Stimulated activated CD4-positive, alpha-beta T cell treated with anti-CD3 and anti-CD28 coated beads, Interleukin-2, amount 100 ng/mL, for 4 hours (primary cell): ENCODE data around the gene ARHGAP22.

ENCODE experiments used
- DNase-seq: peaks from one replicate; pipeline ENCODE4 v3.0.0-alpha.2; 2020; ENCODE audit warnings: low read depth

ARHGAP22 gene

DNA sequence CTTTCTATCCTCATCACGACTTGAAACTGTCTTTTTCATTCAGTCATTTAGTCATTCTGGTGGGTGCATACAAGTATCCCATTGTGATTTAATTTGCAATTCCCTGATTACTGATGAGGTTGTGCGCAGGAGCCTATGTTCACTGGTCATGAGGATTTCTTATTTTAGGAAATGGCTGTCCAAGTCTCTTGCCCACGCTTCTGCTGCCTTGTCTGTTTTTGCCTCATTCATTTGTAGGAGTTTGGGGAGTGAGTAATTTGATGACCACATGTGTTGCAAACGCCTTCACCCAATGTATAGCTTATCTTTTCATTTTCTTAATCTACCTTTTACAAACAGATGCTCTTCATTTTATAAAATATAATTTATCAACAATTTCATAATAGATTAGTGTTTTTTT is 127.3 kb downstream of the ARHGAP22 start:
- DNase-seq = no peak

GRCh38 chr10:48477141-48477540 is 127.7 kb downstream of the ARHGAP22 start:
- no peak for DNase-seq

- DNase-seq = no peak
Observed at GRCh38 chr10:48476279-48476982, 128.4 kb downstream of the ARHGAP22 start.

- no peak for DNase-seq
Observed at GRCh38 chr10:48475943-48476278, 129.0 kb downstream of the ARHGAP22 start.

DNA sequence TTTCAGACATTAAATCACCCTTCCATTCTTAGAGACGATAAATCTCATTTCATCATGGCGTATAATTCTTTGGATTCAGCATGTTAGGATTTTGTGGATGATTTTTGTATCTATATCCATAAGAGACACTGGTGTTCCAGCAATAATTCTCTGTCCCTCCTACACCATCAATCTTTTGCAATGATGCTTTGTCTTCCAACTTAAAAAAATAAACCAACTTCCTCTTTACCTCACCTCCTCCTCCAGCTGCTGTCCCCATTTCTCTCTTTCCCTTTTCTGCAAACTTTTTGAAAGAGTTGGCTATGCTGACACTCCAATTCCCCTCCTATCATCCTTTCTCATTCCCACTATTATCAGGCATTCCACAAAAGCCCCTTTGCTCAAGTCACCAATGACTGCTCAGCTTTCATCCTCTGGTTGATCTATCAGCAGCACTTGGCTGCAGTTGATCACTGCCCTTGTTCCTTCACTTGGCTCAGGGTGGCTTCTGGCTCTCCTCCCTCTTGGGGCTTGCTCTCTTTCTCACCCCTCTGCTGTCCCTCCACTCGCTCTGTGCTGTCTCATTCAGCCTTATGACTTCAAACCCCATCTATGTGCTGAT is 130.0 kb downstream of the ARHGAP22 start:
- DNase-seq = no peak

DNA sequence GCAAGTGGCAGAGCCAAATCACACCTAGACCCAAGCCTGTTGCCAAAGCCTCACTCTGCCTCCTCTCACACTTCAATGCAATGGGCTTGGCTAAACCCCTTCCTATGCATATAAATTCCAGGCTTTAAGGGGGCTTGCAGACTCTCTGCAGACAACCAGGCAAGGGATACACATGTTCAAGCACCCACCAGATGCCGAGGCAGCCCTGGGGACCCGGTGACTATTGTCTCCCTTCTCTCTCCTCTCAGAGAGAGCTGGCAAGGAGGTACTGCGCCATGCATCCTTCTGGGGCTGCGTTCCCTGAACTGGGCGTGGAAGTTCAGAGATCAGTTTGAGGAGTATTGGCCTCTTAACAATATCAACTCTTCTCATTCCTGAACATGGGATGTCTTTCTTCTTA is 131.2 kb downstream of the ARHGAP22 start:
- no peak for DNase-seq

DNA sequence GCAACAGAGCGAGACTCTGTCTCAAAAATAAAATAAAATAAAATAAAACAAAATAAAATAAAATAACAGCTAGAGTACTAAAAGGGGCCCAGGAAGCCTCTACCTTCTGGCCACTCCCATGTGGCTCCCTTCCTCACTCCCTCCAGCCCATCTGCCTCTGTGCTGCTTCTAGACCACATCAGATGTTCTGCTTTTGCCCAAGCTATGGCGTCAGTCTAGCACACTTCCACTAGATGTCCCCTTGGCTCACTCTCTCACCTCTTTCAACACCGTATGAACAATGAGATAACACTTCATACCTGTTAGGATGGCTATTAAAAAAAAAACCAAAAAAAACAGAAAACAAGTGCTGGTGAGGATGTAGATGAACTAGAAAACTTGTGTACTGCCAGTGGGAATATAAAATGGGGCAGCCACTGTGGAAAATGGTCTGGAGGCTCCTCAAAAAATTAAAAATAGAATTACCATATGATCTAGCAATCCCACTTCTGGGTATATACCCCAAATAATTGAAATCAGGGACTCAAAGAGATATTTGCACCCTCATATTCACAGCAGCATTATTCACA is 132.3 kb downstream of the ARHGAP22 start:
- no peak for DNase-seq

- no peak for DNase-seq
Observed at GRCh38 chr10:48470893-48471805, 133.7 kb downstream of the ARHGAP22 start.

- no peak for DNase-seq
Observed at GRCh38 chr10:48470115-48470892, 134.6 kb downstream of the ARHGAP22 start.

- no peak for DNase-seq
Observed at GRCh38 chr10:48469516-48470020, 135.3 kb downstream of the ARHGAP22 start.

DNA sequence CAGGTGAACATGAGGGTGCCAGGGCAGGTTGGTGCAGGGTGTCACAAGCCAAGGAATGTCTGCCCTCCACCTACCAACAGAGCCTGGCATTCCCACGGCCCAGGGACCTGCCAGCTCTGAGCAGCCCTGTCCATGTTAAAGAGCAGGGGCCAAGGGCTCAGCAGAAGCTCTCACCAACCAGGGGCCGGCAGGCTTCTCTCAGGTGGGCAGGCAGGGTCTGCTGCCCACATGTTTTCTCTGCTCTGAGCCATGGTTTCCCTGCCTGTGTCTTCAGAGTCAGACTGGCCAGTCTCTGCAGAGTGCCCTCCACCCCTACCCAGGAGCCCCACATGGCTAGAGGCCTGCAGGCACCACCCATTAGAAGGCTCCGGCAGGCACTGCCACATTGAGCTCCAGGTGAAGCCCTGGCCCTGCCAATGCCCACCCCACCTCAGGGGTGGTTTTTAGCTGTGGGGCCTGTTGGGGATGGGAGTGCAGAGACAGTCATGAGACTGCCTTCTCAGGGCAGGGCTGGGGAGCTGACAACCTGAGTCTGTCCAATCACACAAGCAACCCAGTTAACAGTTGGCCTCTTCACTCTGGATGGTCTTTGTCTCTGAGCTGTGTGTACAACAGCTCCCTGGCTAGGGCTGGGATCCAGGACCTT is 135.9 kb downstream of the ARHGAP22 start:
- DNase-seq = no peak

DNA sequence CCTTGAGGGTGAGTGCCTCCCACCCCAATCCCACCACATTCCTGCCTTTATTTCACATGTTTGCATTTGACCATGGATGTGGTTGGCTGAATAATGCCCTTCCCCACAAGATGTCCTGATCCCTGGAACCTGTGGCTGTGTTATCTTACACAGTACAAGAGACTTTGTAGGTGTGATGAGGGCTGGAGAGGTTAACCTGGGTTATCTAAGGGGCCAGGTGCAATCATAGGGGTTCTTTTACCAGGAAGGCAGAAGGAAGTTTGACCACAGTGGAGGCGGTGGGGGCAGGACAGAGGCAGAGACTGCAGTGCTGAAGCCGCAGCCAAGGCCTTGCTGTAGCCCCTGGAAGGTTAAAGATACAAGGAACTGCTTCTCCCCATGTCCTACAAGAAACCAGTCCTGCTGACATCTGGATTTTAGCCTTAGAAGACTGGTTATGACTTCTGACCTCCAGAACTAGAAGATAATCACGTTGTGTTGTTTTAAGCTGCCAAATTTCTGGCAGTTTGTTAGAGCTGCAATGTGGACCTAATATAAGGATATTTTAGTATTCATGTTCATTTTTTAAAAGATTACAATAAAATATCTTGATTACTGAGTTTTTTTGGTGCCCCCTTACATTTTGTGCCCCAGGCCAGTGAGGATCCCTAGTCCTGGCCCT is 136.6 kb downstream of the ARHGAP22 start:
- DNase-seq = no peak

DNA sequence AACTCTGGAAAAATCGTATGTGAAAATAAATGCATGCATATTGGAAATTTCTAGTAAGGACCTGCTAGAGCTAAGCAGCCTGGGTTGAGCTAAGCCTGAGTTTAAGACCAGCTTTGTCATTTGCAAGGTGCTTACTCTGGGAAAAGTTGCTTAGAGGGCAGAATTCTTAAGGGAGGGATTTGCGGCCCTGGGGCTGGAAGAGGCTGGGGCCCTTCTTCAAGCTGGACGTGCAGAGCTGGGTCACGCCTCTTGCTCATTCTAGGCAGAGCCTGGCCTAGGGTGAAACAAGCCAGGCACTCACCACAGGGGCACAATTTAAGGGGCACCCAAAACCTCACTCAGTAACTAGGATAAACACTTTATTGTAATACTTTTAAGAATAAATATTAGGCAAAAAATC is 137.2 kb downstream of the ARHGAP22 start:
- DNase-seq = no peak

DNA sequence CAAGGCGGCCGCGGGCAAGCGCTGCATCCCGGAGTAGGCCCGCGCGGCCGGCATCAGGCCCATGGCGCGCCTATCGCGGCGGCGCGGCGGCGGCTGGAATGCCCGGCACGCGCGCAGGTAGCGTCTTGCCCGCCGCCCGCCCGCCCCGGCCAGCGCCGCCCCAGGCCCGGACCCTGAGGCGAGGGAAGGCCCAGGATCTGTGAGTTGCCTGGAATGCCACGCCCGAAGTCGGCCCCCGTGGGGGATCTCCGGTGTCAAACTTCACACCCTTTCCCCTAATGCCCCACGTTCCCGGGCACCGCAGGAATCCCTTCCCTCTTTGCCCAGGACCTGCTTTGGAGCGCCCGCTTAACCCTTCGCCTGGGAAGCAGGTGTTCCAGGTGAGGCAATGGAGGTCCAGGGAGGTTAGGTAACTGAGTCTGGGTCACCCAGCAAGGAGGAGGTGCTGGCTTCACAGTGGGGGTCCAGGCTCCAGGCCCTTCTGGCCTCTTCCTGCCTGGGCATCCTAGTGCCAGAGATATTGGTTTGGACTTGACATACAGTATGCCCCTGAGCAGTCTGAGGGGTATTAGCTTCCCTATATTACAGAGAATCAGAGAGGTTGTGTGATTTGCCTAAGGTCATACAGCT is 138.1 kb downstream of the ARHGAP22 start:
- no peak for DNase-seq

- DNase-seq = no peak
Observed at GRCh38 chr10:48465860-48466521, 138.9 kb downstream of the ARHGAP22 start.

DNA sequence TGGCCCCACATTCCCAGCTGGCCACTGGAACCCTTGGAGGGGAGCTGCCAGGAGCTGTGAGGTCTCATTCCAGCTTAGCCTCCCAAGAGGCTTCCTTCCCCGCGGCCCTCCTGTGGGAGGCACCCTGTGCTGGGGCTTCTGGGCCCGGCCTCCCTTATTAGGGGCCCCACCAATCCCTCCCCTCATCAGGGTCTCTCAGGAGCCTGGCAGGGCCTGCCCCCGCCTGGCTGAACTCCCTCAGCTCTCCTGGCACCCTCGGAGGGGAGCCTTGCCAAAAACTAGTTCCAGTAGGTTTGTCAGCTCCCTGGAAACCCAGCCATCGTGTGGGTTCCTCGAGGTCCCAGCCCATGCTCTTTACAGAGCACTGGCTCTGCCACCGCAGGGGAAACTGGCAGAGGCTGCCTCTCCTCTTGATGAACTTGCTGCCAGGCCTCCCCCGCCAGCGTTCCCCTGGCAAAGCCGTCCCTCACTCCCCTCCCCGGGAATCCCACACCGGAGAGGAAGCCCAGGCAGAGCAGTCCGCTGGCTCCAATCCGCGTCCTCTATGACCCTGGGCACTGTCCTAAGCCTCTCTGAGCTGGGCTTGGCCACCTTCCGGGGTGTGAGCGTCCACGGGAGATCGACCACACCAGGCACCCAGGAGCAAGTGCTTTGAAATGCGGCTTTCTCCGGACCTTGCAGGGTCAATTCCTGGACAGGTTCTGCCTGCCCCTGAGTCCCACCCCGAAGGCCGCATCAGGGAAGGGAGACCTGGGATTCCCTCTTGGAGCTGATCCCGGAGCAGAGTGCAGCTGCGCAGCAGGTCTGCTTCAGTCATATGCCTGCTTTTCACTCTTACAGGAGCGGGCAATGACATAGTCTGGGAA is 139.8 kb downstream of the ARHGAP22 start:
- no peak for DNase-seq

DNA sequence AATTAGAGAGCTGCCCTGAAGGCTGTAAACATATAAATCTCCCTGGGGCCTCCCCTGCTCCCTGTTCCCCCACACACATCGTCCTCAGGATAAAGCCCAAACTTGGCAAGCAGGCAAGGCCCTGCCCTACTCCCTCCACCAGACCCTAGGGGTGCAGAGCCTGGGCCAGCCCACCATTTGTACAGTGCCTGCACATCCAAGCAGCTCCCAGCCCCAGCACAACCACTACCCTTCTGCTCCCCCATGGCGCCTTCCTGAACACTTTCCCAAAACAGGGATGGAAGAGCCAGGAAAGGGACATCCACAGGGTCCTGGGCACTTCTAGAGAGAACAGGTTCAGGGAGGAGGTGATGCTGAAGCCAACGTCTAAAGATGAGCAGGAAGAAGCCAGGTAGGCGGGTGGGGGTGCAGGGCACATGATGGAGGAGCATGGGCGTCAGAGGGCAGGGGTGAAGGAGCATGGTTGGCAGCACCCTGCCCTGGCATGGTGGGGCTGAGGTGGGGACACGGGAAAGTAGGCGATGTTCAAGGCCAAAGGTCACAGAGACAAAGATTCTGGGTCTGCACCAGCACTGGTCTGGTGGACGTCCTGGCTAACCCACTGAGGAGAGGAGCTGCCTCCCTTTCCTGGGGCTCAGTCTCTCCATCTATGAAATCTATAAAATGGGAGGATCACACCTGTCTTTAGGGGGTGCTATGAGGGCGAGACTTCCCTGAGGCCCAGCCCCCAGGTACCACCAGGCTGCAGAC is 140.6 kb downstream of the ARHGAP22 start:
- no peak for DNase-seq
